Esophagus muscularis mucosa (tissue), 4 donors: Measurements from ENCODE around the gene UGGT1. TPM values are rescaled to one million over a fixed set of nuclear protein-coding genes. Genes with fewer than 3 reads are reported as not detected.
"Not testable (repeated sequence)": the region's sequence is repeated elsewhere in the genome, so short reads cannot be mapped to it uniquely, and the experiment has no call there.

Experiments used
- DNase-seq: peaks from one replicate; pipeline ENCODE4 v3.0.0-alpha.2; 2017; ENCODE audit errors: extremely low spot score
- H3K27ac ChIP-seq, 4 donors: fragments of 200-600 bp; sonication (generic); replicated peaks in 1 of 4; 1 replicate in 3 of 4; 2 replicates in 1 of 4; pipeline ENCODE4 v1.5.1; 2016 to 2019; ENCODE audit warnings: mild to moderate bottlenecking in 1 of 4
- H3K27me3 ChIP-seq, 4 donors: fragments of 200-600 bp; sonication (generic); one replicate each; pipeline versions ENCODE4 v1.5.1 to v1.6.0; 2016 to 2019
- H3K36me3 ChIP-seq, 4 donors: fragments of 200-600 bp; sonication (generic); one replicate each; pipeline ENCODE4 v1.5.1; 2016 to 2019
- H3K4me1 ChIP-seq, 4 donors: fragments of 200-600 bp; sonication (generic); one replicate each; pipeline ENCODE4 v1.5.1; 2016 to 2019
- H3K4me3 ChIP-seq, 4 donors: fragments of 200-600 bp; sonication (generic); 1 replicate in 2 of 4; 2 replicates in 2 of 4; pipeline ENCODE4 v1.5.1; 2016 to 2019; ENCODE audit warnings: mild to moderate bottlenecking in 4 of 4, moderate library complexity in 1 of 4
- H3K9me3 ChIP-seq, 4 donors: fragments of 200-600 bp; sonication (generic); 1 replicate in 3 of 4; 2 replicates in 1 of 4; pipeline ENCODE4 v1.5.1; 2016 to 2019
- EP300 ChIP-seq: sonication (generic); formaldehyde crosslinking; IDR thresholded peaks from one replicate; pipeline ENCODE4 v1.6.1; 2017; ENCODE audit warnings: antibody characterized with exemption
- POLR2A ChIP-seq: fragments of 450-650 bp; IDR thresholded peaks from one replicate; pipeline ENCODE4 v1.6.1; 2017; ENCODE audit warnings: antibody characterized with exemption, moderate library complexity, mild to moderate bottlenecking, low read depth
- POLR2AphosphoS5 ChIP-seq, 2 donors: sonication (generic); formaldehyde crosslinking; IDR thresholded peaks; one replicate each; pipeline ENCODE4 v1.6.1; 2017; ENCODE audit warnings: antibody characterized with exemption in 2 of 2
- whole genome bisulfite sequencing: methylation state at CpG from one replicate; pipeline ENCODE4 v1.1.5; 2018; 5-methylcytosine and 5-hydroxymethylcytosine counted together
- intact Hi-C: fragments of 100-400 bp; cut with DNase I; formaldehyde crosslinking; loops from one replicate; pipeline ENCODE4 v1.15.1; 2023
- total RNA-seq, 4 donors: library from RNA; depleted of rRNA; stranded (reverse); fragments of >200 nt; gene quantifications; one replicate each; pipeline versions ENCODE4 v1.1.0 to v1.2.1, GENCODE V29; 2016
- TF ChIP-seq, protein P1 (sequence below), 3 experiments: fragments of 200-600 bp in 2 of 3; fragments of 450-650 bp in 1 of 3; sonication (generic) in 2 of 3; IDR thresholded peaks; one replicate each; pipeline ENCODE4 v1.5.1; 2017 to 2019; ENCODE audit warnings: antibody characterized with exemption in 3 of 3, mild to moderate bottlenecking in 2 of 3, moderate library complexity in 1 of 3

UGGT1 gene
- total RNA-seq, 4 donors from 2014 or later = 27.0 to 32.4 (median 27.6) TPM

DNA sequence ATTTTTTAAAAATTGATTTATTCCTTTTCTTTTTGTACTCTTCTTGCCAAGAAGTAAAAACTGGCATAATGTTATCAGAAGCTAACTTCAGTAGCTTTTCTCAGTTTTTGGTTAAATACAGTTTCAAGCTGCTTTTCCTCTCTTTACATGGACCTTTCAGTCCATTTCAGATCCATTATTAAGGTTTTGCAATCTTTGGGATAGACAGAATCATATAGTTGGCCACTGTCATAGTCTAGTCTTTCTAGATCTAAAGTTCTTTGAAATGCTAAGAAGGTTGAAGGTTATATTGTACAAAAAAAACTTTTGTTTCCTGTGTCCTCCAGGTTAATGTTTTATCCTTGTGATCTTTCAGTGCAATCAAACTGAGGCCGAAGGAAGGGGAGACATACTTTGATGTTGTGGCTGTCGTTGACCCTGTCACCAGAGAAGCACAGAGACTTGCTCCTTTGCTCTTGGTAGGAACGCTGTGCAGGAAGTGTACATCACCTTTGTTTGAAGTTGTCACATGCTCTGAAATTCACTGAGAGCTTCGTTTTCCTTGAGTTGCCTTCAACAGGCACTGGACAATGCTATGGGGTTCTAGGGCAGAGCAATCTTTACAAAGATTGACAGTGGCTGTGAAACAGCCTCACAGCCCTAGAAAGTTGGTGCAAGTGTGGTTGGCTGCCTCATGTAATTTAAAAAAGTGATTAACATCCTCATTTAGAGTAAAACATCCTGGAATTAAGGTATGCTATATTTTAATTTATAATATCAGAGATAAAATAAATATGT is 79.1 kb downstream of the UGGT1 start:
- 72% methylated on average over 4 of the region's 4 CpGs for WGBS
- H3K9me3 ChIP-seq = no peaks in the 10 kb centered on the region

DNA sequence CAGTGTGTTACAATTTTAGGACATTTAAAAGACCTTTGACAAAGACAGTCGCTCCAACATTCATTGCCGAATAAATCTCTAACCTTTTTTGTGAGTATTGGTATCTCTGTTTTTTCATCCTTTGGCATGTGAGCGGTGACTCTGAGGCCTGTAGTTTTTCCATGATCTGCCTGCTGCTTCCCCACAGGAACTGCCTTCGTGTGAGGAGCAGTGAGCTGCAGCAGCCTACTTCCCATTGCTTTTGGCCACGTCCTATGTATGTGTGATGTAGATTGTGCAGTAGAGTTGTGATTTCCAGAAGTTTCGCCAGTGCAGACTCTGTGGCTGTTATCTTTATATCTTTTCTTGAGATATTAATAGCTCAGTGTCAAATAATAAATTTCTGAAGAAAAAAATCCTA is 79.8 kb downstream of the UGGT1 start:
- Histone ChIP-seq H3K27ac (no peak overlapping the region), H3K27me3 (no peaks in the 10 kb centered on the region), H3K4me3 (no peak overlapping the region), H3K9me3 (no peaks in the 10 kb centered on the region), H3K4me1 (no peaks in the 10 kb centered on the region), H3K36me3 (peaks cover 60 to 94% (median 81%) of the 10 kb centered on the region in 4 donors)
- DNase-seq = no peak
- TF ChIP-seq POLR2AphosphoS5 (IDR thresholded peaks at IDR 0.05) (no peak), POLR2A (no peak), EP300 (no peak)
- TF ChIP-seq, protein P1, sequence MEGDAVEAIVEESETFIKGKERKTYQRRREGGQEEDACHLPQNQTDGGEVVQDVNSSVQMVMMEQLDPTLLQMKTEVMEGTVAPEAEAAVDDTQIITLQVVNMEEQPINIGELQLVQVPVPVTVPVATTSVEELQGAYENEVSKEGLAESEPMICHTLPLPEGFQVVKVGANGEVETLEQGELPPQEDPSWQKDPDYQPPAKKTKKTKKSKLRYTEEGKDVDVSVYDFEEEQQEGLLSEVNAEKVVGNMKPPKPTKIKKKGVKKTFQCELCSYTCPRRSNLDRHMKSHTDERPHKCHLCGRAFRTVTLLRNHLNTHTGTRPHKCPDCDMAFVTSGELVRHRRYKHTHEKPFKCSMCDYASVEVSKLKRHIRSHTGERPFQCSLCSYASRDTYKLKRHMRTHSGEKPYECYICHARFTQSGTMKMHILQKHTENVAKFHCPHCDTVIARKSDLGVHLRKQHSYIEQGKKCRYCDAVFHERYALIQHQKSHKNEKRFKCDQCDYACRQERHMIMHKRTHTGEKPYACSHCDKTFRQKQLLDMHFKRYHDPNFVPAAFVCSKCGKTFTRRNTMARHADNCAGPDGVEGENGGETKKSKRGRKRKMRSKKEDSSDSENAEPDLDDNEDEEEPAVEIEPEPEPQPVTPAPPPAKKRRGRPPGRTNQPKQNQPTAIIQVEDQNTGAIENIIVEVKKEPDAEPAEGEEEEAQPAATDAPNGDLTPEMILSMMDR (IDR thresholded peaks at IDR 0.05) = no peak
- WGBS = 85% methylated on average over 6 of the region's 6 CpGs
- intact Hi-C loops = no loop called here

More for the DNA sequence above, 79.1 kb downstream of the UGGT1 start:
- intact Hi-C loops = no loop called here
- Histone ChIP-seq H3K4me3 (no peak overlapping the region), H3K4me1 (no peaks in the 10 kb centered on the region), H3K27ac (no peak overlapping the region), H3K27me3 (no peaks in the 10 kb centered on the region), H3K36me3 (peaks cover 60 to 94% (median 81%) of the 10 kb centered on the region in 4 donors)
- TF ChIP-seq POLR2AphosphoS5 (IDR thresholded peaks at IDR 0.05) (no peak), EP300 (no peak), POLR2A (no peak)
- TF ChIP-seq, protein P1 (IDR thresholded peaks at IDR 0.05) = no peak
- no peak for DNase-seq

DNA sequence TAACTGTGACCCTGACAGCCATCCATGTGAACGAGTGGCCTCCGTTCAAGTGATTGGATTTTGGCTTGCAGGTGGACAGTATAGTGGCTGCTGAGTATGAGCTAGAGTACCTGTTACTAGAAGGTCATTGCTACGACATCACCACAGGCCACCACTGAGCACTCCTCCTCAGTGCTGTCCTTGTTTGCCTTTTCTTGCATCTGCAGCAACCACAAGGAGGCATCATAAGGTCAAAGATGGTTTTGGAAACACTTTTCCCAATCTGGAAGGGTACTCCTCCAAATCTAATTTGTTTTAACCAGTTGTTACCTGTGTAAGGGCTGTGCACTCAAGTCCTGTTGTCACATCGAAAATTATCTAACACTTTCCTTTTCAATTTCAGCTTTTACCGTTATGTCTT is 81.2 kb downstream of the UGGT1 start:
- H3K27ac ChIP-seq = no peak overlapping the region
- peaks cover 52 to 94% (median 79%) of the 10 kb centered on the region in 4 donors for H3K36me3 ChIP-seq
- intact Hi-C loops = no loop called here
- no peak for TF ChIP-seq EP300
- no peak for TF ChIP-seq POLR2A
- TF ChIP-seq POLR2AphosphoS5 (IDR thresholded peaks at IDR 0.05) = no peak
- TF ChIP-seq, protein P1 (IDR thresholded peaks at IDR 0.05) = peak in 2 of 3 experiments; percentile 24 to 27
- H3K4me1 ChIP-seq = no peaks in the 10 kb centered on the region
- DNase-seq = no peak
- H3K4me3 ChIP-seq = no peak overlapping the region
- H3K27me3 ChIP-seq = no peaks in the 10 kb centered on the region
- no peaks in the 10 kb centered on the region for H3K9me3 ChIP-seq
- WGBS = 83% methylated on average over 5 of the region's 5 CpGs

DNA sequence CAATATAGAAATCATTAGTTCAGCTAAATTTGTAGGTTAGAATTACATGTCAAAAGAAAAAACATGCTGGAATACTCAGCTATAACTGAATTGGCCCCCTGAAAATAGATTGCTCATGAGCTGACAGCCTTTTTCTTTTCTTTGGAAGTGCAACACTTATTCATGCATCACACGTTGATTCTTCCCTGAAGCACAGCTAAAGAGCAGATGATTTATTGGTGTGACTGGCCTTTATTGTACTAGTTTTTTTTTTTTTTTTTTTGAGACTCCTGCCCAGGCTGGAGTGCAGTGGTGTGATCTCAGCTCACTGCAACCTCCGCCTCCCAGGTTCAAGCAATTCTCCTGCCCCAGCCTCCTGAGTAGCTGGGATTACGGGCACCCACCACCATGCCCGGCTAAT is 83.1 kb downstream of the UGGT1 start:
- 86% methylated on average over 3 of the region's 4 CpGs for WGBS
- H3K9me3 ChIP-seq, H3K4me3 ChIP-seq, DNase-seq, H3K27me3 ChIP-seq, H3K27ac ChIP-seq, H3K4me1 ChIP-seq, intact Hi-C loops: not testable (repeated sequence)
- H3K36me3 ChIP-seq = peaks cover 55 to 96% (median 81%) of the 10 kb centered on the region in 4 donors

DNA sequence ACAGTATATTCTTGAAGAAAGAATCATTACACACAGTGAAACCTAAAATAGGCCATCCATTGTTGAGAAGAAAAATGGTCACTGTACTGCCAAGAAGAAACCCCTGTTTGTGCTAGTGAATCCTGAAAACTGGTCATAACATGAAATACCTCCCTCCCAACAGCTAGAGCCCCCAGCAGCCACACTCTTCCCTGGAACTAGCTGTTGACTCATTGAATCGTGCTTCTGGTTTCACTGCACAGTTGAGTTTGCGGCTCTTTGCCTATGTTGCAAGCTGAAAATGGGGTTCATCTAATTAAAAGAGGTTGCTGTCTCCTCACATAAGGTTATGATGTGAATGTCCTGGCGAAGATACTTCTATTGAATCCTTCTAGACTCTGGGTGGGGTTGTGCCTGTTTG is 86.3 kb downstream of the UGGT1 start:
- intact Hi-C loops = no loop called here
- H3K36me3 ChIP-seq = peaks cover 44 to 97% (median 82%) of the 10 kb centered on the region in 4 donors
- DNase-seq = no peak

More for the DNA sequence above, 86.3 kb downstream of the UGGT1 start:
- no peaks in the 10 kb centered on the region for H3K27me3 ChIP-seq
- no peak for TF ChIP-seq POLR2A
- TF ChIP-seq, protein P1 (IDR thresholded peaks at IDR 0.05) = no peak
- TF ChIP-seq POLR2AphosphoS5 (IDR thresholded peaks at IDR 0.05) = no peak
- TF ChIP-seq EP300 = no peak
- H3K9me3 ChIP-seq = no peaks in the 10 kb centered on the region
- no peak overlapping the region for H3K4me3 ChIP-seq
- H3K4me1 ChIP-seq = peaks cover 5 to 10% (median 8%) of the 10 kb centered on the region in 4 donors
- 93% methylated on average over 3 of the region's 3 CpGs for WGBS
- no peak overlapping the region for H3K27ac ChIP-seq
